ENCODE results near the gene PLCB2.

Gene PLCB2

DNA sequence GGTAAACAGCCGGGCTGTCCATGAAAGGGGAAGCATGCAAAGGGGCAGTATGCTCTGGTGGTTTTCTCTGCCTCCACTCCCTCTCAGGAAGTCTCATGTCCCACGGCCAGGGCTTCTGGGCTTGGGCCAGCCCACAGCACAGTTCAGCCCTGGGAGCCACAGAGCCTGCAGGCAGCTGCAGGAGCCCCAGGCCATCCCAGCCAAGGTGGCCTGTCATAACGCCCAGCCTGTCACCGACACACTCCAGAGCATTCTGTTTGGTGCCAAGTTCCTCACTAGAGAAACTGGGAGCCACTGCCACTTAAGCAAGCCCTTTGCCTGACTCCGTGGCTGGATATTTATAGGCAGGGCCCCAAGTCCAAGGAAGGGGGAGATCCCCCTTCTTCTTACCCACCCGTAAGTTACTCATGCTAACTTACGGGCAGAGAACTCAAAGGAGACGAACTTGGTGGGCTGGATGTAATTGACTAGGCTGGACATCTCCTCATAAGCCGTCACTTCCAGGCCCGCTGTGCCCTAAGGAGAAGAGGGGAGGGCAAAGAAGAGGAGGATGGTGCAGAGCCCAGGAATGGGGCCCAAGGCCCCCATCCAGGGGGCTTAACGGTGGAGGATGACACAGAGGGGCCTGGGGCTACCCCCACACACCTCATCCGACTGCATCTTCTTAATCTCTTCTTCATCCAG is 11.7 kb downstream of the PLCB2 start:
- ChIA-PET POLR2A (no interaction called here), CTCF (interaction anchor here (0.8 to 25.2 kb wide), 6 partner anchors 10 to 41 kb away, joined by 3 to 407 read pairs (median 5); partner anchors contain the start of genes ANKRD63, INAFM2 and PLCB2)
- no peaks in the 10 kb centered on the region for H3K27me3 ChIP-seq (replicated peaks in 2 of 5; ENCODE audit: control insufficient read depth in 4 of 5, insufficient read depth in 5 of 5, low read length in 4 of 5)
- no peak overlapping the region for H3K4me3 ChIP-seq (ENCODE audit: control insufficient read depth in 1 of 7, extremely low read depth in 1 of 7, insufficient read depth in 4 of 7, low read depth in 2 of 7, low read length in 6 of 7)
- H3K36me3 ChIP-seq (ENCODE audit: control insufficient read depth in 4 of 4, insufficient read depth in 4 of 4, low read length in 3 of 4): peaks cover 25 to 92% (median 77%) of the 10 kb centered on the region in 4 experiments
- peaks cover 0 to 20% (median 3%) of the 10 kb centered on the region in 4 experiments for H3K4me1 ChIP-seq (ENCODE audit: control extremely low read depth in 1 of 4, control insufficient read depth in 4 of 4, insufficient read depth in 4 of 4, low read length in 3 of 4)
- no peak overlapping the region for H3K27ac ChIP-seq (ENCODE audit: insufficient read depth in 1 of 2, low read depth in 1 of 2, low read length in 2 of 2, poor library complexity in 1 of 2, severe bottlenecking in 2 of 2)
- 49% methylated on average over 8 of the region's 12 CpGs for WGBS (ENCODE audit: insufficient coverage)
- DNase-seq: no peak
- peaks cover 0 to 5% (median 0%) of the 10 kb centered on the region in 5 experiments for H3K9me3 ChIP-seq (ENCODE audit: control extremely low read depth in 1 of 5, control insufficient read depth in 4 of 5, insufficient read depth in 2 of 5, low read depth in 1 of 5, low read length in 4 of 5)

DNA sequence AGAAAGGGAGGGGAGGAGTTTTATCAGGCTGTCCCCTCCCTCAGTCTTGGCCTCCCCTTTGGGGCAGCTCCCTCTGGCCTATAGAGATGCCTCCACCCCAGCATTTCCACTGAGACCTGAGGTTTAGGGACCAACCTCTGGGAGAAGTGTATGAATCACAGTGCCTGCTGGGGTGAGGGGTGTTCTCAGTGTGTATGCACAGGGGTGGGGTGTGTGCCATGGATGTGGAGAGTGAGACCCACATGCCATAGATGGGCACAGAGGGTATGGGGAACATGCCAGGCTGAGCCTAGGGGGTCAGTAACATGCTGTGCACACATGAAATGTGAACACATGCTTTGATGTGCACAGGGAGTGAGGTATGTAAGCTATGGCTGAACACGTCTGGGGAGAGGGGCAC is 12.4 kb downstream of the PLCB2 start:
- H3K27ac ChIP-seq (ENCODE audit: insufficient read depth in 1 of 2, low read depth in 1 of 2, low read length in 2 of 2, poor library complexity in 1 of 2, severe bottlenecking in 2 of 2): no peak overlapping the region
- H3K36me3 ChIP-seq (ENCODE audit: control insufficient read depth in 4 of 4, insufficient read depth in 4 of 4, low read length in 3 of 4): peaks cover 28 to 91% (median 75%) of the 10 kb centered on the region in 4 experiments
- H3K4me3 ChIP-seq (ENCODE audit: control insufficient read depth in 1 of 7, extremely low read depth in 1 of 7, insufficient read depth in 4 of 7, low read depth in 2 of 7, low read length in 6 of 7): no peak overlapping the region
- peaks cover 0 to 19% (median 0%) of the 10 kb centered on the region in 4 experiments for H3K4me1 ChIP-seq (ENCODE audit: control extremely low read depth in 1 of 4, control insufficient read depth in 4 of 4, insufficient read depth in 4 of 4, low read length in 3 of 4)
- ChIA-PET POLR2A (no interaction called here), CTCF (interaction anchor here (0.8 to 25.2 kb wide), 5 partner anchors 10 to 22 kb away, joined by 3 to 407 read pairs (median 6); partner anchors contain the start of genes ANKRD63, INAFM2 and PLCB2)
- no peak for DNase-seq
- WGBS (ENCODE audit: insufficient coverage): 100% methylated on average over 1 of the region's 1 CpG
- H3K27me3 ChIP-seq (replicated peaks in 2 of 5; ENCODE audit: control insufficient read depth in 4 of 5, insufficient read depth in 5 of 5, low read length in 4 of 5): no peaks in the 10 kb centered on the region
- no peaks in the 10 kb centered on the region for H3K9me3 ChIP-seq (ENCODE audit: control extremely low read depth in 1 of 5, control insufficient read depth in 4 of 5, insufficient read depth in 2 of 5, low read depth in 1 of 5, low read length in 4 of 5)

DNA sequence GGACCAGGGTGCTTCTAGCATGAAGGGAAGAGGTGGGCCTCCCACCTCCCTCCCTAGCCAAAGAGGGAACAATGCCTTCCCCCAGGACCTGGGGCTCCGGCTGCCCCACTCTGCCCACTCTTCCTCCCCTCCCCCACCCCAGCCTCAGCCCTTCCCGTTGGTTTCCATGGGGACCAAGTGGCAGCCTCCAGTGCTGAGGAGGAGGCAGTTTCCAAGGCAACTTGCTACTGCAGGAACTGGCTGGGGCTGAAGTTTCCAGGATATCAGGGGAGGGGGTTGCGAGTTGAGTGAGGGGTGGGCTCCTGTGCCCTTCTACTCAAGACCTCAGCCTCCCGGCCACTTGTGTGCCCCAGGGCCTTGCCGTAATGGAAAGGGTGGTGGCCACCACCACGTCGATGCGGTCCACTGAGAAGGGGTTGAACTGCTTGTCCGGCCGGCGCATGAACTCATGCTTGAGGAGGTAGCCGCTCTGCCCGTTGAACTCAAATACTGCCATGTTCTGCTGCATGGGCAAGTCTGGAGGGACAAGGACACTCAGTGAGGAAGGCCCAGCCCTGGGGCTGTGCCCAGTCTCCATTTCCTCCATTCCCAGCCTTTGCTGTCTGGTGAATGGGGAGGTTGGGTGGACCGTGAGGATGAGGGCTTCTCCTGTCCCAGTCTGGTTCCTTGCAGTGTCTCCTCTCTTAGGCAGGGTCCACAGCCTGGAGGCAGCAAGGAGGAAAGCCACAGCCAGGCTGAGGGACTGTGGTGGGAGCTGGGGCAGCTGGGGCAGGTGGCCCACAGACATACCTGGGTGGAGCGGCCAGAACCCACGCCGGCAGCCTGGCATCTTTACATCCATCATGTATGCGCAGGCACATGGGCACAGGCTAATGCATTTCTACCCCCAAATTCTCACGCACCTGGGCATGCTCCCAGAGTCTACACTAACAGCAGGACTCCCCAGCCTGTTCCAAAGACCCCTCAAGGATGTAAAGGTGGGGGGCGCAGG is 13.5 kb downstream of the PLCB2 start:
- Histone ChIP-seq H3K27ac (ENCODE audit: insufficient read depth in 1 of 2, low read depth in 1 of 2, low read length in 2 of 2, poor library complexity in 1 of 2, severe bottlenecking in 2 of 2) (no peak overlapping the region), H3K36me3 (ENCODE audit: control insufficient read depth in 4 of 4, insufficient read depth in 4 of 4, low read length in 3 of 4) (peaks cover 31 to 98% (median 80%) of the 10 kb centered on the region in 4 experiments), H3K27me3 (replicated peaks in 2 of 5; ENCODE audit: control insufficient read depth in 4 of 5, insufficient read depth in 5 of 5, low read length in 4 of 5) (no peaks in the 10 kb centered on the region), H3K9me3 (ENCODE audit: control extremely low read depth in 1 of 5, control insufficient read depth in 4 of 5, insufficient read depth in 2 of 5, low read depth in 1 of 5, low read length in 4 of 5) (no peaks in the 10 kb centered on the region), H3K4me1 (ENCODE audit: control extremely low read depth in 1 of 4, control insufficient read depth in 4 of 4, insufficient read depth in 4 of 4, low read length in 3 of 4) (peaks cover 0 to 19% (median 0%) of the 10 kb centered on the region in 4 experiments), H3K4me3 (ENCODE audit: control insufficient read depth in 1 of 7, extremely low read depth in 1 of 7, insufficient read depth in 4 of 7, low read depth in 2 of 7, low read length in 6 of 7) (no peak overlapping the region)
- ChIA-PET POLR2A (no interaction called here), CTCF (interaction anchor here (0.7 to 25.2 kb wide), 8 partner anchors 9 to 128 kb away, joined by 3 to 407 read pairs (median 6); partner anchors contain the start of genes ANKRD63, INAFM2 and PLCB2)
- WGBS (ENCODE audit: insufficient coverage): 97% methylated on average over 15 of the region's 20 CpGs
- no peak for DNase-seq

DNA sequence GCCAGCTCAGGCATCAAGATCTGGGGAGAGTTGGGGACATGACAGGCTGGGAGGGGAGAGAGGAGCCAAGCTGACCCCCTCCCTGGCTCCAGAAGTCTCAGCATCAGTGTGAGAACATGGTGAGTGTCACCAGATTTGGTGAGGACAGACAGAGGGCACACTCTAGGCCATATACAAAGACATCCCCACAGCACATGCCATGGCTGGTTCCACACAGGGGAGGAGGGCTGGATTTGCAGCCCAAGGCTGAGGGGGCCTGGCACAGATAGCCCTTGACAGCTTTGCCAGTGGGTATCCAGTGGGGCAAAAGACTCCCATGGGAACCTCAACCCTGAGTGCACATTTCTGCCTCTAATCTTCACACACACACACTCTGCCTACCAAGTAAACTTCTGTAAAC is 14.7 kb downstream of the PLCB2 start:
- H3K4me3 ChIP-seq (ENCODE audit: control insufficient read depth in 1 of 7, extremely low read depth in 1 of 7, insufficient read depth in 4 of 7, low read depth in 2 of 7, low read length in 6 of 7): no peak overlapping the region
- no peaks in the 10 kb centered on the region for H3K9me3 ChIP-seq (ENCODE audit: control extremely low read depth in 1 of 5, control insufficient read depth in 4 of 5, insufficient read depth in 2 of 5, low read depth in 1 of 5, low read length in 4 of 5)
- DNase-seq: no peak
- H3K4me1 ChIP-seq (ENCODE audit: control extremely low read depth in 1 of 4, control insufficient read depth in 4 of 4, insufficient read depth in 4 of 4, low read length in 3 of 4): peaks cover 0 to 19% (median 0%) of the 10 kb centered on the region in 4 experiments
- no peaks in the 10 kb centered on the region for H3K27me3 ChIP-seq (replicated peaks in 2 of 5; ENCODE audit: control insufficient read depth in 4 of 5, insufficient read depth in 5 of 5, low read length in 4 of 5)
- no peak overlapping the region for H3K27ac ChIP-seq (ENCODE audit: insufficient read depth in 1 of 2, low read depth in 1 of 2, low read length in 2 of 2, poor library complexity in 1 of 2, severe bottlenecking in 2 of 2)
- peaks cover 35 to 98% (median 80%) of the 10 kb centered on the region in 4 experiments for H3K36me3 ChIP-seq (ENCODE audit: control insufficient read depth in 4 of 4, insufficient read depth in 4 of 4, low read length in 3 of 4)
- ChIA-PET CTCF (interaction anchor here (0.7 to 25.2 kb wide), 6 partner anchors 13 to 129 kb away, joined by 3 to 407 read pairs (median 7); partner anchors contain the start of genes INAFM2 and PLCB2), POLR2A (no interaction called here)

DNA sequence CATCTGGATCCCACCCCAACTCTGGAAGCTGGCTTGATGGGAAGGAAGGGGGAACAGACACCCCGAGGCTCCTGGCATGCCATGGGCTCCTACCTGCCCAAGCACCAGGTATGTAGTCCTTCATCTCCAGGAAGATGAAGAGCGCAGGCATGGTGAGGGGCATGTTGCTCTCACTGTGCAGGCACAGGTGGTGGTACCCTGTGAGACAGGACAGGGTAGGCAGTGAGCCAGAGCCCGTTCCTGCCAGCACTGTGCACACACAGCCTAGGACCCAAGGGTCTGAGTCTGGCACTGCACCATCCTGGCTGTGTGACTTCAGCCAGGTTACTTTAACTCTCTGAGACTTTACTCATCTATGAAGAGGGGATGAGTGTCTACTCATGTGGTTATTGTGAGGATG is 15.5 kb downstream of the PLCB2 start:
- CTCF ChIA-PET: interaction anchor here (2.6 to 25.2 kb wide), 3 partner anchors 20 to 130 kb away, joined by 8 to 407 read pairs (median 21); partner anchors contain the start of genes INAFM2 and PLCB2
- peaks cover 34 to 98% (median 78%) of the 10 kb centered on the region in 4 experiments for H3K36me3 ChIP-seq (ENCODE audit: control insufficient read depth in 4 of 4, insufficient read depth in 4 of 4, low read length in 3 of 4)
- no peak overlapping the region for H3K27ac ChIP-seq (ENCODE audit: insufficient read depth in 1 of 2, low read depth in 1 of 2, low read length in 2 of 2, poor library complexity in 1 of 2, severe bottlenecking in 2 of 2)
- no peak for DNase-seq
- H3K27me3 ChIP-seq (replicated peaks in 2 of 5; ENCODE audit: control insufficient read depth in 4 of 5, insufficient read depth in 5 of 5, low read length in 4 of 5): no peaks in the 10 kb centered on the region
- WGBS (ENCODE audit: insufficient coverage): 100% methylated on average over 2 of the region's 3 CpGs
- H3K4me1 ChIP-seq (ENCODE audit: control extremely low read depth in 1 of 4, control insufficient read depth in 4 of 4, insufficient read depth in 4 of 4, low read length in 3 of 4): peaks cover 0 to 19% (median 0%) of the 10 kb centered on the region in 4 experiments
- POLR2A ChIA-PET: interaction anchor here (1.2 kb wide), 1 partner anchor 16 kb away, joined by 4 read pairs; no protein-coding TSS in a partner anchor
- no peak overlapping the region for H3K4me3 ChIP-seq (ENCODE audit: control insufficient read depth in 1 of 7, extremely low read depth in 1 of 7, insufficient read depth in 4 of 7, low read depth in 2 of 7, low read length in 6 of 7)
- H3K9me3 ChIP-seq (ENCODE audit: control extremely low read depth in 1 of 5, control insufficient read depth in 4 of 5, insufficient read depth in 2 of 5, low read depth in 1 of 5, low read length in 4 of 5): no peaks in the 10 kb centered on the region

DNA sequence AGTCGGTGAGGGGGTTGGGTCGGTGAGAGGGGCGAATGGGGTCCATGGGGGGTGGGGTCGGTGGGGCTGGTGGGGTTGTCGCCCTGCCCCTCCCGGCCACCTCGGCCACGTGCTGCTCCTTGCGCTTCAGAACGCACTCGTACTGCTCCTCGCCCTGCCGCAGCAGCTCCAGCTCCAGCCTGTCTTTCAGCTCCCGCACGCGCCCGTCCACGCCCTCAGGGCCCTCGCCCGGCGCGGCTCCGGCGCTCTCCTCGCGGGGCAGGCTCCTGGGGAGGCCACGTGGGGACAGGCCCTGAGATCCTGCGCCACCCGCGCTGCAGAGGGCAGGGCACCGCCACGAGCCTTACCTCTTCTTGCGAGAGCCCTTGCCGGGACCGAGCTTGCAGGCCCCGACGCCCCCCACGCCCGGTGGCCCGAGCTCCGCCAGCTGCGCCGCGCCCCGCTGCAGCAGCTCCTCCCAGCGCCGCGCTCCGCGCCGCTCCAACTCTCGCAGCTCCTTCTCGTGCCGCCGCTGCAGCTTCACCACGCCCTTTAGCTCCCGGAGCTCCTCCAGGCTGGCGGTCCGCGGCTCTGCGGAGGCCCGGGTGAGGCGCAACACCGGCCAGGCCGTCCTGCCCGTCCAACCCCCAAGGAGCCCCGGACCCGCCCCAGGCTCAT is 16.7 kb downstream of the PLCB2 start:
- Histone ChIP-seq H3K27ac (ENCODE audit: insufficient read depth in 1 of 2, low read depth in 1 of 2, low read length in 2 of 2, poor library complexity in 1 of 2, severe bottlenecking in 2 of 2) (no peak overlapping the region), H3K27me3 (replicated peaks in 2 of 5; ENCODE audit: control insufficient read depth in 4 of 5, insufficient read depth in 5 of 5, low read length in 4 of 5) (no peaks in the 10 kb centered on the region), H3K9me3 (ENCODE audit: control extremely low read depth in 1 of 5, control insufficient read depth in 4 of 5, insufficient read depth in 2 of 5, low read depth in 1 of 5, low read length in 4 of 5) (no peaks in the 10 kb centered on the region), H3K4me3 (ENCODE audit: control insufficient read depth in 1 of 7, extremely low read depth in 1 of 7, insufficient read depth in 4 of 7, low read depth in 2 of 7, low read length in 6 of 7) (no peak overlapping the region), H3K4me1 (ENCODE audit: control extremely low read depth in 1 of 4, control insufficient read depth in 4 of 4, insufficient read depth in 4 of 4, low read length in 3 of 4) (peaks cover 0 to 18% (median 0%) of the 10 kb centered on the region in 4 experiments), H3K36me3 (ENCODE audit: control insufficient read depth in 4 of 4, insufficient read depth in 4 of 4, low read length in 3 of 4) (peaks cover 34 to 98% (median 75%) of the 10 kb centered on the region in 4 experiments)
- WGBS (ENCODE audit: insufficient coverage): 98% methylated on average over 61 of the region's 68 CpGs
- no peak for DNase-seq
- ChIA-PET CTCF (interaction anchor here (1.4 to 25.2 kb wide), 5 partner anchors 12 to 131 kb away, joined by 3 to 407 read pairs (median 21); partner anchors contain the start of genes INAFM2 and PLCB2), POLR2A (no interaction called here)
